ENCODE data around the gene UBAP2.

DNA sequence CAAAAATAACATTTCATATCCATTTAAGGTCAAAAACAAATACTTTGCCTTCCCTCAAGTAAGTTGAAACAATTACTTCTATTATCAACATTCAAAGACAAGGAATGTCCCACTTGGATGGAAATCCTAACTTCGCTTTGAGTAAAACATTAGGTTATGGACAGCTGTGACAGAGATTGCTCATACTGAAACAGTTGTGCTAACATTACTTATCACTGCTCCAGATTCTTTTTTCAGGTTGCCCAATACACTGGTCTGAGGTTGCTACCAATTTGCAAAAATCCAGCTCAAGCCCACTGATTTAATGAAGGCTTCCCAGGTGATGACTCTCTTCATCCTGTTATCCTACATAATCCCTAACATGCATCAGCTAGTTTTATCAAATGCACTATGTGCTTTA is 98.3 kb downstream of the UBAP2 start:
- TF ChIP-seq, protein P1, sequence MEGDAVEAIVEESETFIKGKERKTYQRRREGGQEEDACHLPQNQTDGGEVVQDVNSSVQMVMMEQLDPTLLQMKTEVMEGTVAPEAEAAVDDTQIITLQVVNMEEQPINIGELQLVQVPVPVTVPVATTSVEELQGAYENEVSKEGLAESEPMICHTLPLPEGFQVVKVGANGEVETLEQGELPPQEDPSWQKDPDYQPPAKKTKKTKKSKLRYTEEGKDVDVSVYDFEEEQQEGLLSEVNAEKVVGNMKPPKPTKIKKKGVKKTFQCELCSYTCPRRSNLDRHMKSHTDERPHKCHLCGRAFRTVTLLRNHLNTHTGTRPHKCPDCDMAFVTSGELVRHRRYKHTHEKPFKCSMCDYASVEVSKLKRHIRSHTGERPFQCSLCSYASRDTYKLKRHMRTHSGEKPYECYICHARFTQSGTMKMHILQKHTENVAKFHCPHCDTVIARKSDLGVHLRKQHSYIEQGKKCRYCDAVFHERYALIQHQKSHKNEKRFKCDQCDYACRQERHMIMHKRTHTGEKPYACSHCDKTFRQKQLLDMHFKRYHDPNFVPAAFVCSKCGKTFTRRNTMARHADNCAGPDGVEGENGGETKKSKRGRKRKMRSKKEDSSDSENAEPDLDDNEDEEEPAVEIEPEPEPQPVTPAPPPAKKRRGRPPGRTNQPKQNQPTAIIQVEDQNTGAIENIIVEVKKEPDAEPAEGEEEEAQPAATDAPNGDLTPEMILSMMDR (IDR thresholded peaks at IDR 0.05): no peak
- no peak for TF ChIP-seq EZH2 (IDR thresholded peaks at IDR 0.05; ENCODE audit: borderline replicate concordance, insufficient read depth, low read depth, low read length, poor library complexity, severe bottlenecking)
